CD4-positive, alpha-beta T cell treated with Interleukin-15 for 1 hour (primary cell): ENCODE results near the gene ZNF750.
"Not testable (repeated sequence)": the region's sequence is repeated elsewhere in the genome, so short reads cannot be mapped to it uniquely, and the experiment has no call there.

Experiments
- DNase-seq: peaks from one replicate; pipeline ENCODE4 v3.0.0-alpha.2; 2020

ZNF750 gene

DNA sequence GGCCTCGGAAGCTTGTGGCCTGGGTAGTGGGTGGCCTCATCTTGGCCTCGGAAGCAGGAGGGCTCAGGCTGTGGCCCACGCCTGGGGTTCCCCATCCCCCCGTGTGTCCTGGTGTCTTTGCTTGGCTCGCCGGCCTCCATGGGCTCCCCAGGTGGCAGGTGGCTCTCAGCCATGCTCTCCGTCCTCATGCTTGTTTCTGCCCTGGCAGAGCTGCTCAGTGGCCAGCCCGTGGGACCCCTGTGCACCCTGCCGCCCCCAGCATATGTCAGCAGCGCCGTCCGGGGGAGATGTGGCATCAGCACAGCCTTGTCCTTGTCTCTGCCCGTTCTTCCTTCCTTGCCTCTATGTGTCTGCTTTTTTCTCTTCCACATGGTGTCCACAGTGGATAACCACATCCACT is 49.4 kb downstream of the ZNF750 start:
- DNase-seq, result no peak

DNA sequence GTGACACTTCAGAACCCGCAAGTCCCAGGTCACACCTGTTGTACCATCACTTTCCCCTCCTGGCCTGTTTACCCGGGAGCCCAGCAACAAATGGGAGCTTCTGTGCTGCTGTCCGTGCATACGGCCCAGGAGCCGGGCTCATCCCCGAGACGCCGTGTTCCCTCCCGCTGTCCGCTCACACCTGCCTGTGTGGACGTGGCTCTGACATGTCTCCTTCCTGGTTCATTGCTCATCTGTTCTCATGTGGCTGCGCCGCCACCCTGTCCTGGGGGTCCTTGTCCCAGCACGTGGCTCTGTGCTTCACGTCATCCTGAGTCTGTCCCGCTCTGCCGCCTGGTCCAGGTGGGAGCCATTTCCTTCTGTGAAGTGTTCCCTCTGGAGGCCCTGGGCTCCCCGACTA is 50.0 kb downstream of the ZNF750 start:
- no peak for DNase-seq

DNA sequence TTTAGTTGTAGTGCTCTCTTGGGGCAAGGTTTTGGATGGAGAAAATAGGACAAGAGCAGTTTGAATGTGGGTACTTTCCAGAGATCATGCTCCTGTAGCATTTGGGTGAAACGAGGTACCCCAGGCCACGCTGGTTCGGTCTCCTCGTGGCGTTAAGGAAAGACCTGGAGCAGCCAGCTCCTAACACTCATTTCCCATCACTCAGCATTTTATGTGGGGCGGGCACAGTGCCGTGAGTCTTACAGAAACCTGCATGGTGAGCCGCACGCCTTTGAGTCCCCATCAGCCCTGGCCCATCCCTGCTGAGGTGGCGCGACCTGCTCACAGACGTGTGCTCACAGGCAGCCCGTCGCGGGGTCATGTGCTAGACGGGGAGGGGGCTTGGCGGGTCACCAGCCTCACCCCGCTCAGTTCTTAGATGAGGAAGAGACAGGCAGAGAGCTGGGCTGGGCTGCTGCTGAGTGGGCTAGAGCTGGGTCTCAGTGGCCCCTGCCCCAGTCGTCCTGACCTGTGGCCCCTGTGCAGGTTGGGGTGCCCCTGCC is 50.7 kb downstream of the ZNF750 start:
- no peak for DNase-seq

DNA sequence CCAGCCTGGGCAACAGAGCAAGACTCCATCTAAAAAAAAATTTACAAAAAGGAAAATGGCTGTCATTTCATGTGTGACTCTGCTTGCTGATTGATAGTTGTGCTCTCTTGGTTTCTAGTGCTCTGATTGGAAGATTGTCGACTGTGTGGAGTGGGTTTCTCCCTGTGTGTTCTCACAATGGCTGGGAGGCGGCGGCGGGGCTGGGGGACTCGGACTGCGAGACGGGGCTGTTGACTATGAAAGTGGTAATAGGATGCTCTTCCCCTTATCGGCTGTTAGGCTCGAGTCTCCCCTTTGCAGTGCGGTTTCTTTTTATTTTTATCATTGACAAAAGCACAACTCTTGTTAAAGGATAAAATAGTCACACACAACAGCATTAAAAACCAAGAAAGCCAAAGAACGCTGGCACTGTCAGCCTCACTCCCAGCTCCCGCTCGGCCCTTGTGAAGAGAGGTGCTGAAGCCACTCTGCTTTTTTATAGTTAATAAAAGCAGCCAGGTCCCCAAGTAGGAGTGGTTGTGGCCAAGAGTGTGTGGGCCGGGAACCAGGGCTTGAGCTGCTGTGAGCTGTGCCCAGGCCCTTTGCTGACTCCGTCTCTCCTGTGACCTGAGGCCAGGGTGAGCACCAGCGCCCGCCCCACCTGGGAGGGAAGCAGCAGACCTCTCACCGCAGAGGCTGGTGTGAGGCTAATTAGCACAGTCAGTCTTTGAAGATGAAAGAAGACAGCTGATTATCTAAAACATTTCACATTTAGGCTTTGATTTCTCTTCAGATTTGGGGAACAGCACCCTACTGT is 51.4 kb downstream of the ZNF750 start:
- no peak for DNase-seq

DNA sequence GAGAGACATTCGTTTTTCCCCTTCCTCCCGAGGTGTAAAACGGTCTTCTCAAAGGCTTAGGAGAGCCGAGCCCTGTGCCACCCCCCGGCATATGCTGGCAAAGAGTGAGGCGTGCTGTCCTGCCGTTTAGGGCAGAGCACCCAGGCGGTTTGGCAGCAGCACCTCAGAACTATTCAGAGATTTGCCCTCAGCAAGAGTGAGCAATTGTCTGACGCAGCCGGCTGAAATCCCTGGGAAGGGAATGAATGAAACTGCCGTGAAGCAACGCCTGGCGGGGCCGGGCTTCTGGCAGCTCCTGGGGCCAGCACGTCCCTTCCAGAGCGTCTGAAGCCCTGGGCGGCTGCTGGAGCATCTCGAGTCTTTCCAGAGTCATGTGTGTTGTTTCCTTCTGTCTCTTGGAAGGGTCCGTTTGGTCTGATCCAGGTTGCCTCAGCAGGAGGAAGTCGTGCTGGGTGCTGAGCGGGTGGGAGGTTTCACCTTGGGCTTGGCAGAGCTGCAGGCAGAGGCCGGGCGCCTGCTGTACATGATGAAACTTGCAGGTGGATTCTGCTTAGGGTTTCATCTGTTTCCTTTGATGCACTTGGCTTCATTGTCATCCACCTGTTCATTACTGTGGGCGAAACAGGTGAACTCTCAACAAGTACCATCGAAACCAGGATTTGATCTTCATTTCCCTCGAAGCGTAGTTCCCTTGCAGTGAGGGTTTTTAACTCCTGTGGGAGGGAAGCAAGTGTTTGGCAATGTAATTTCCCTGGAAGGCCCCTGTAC is 52.6 kb downstream of the ZNF750 start:
- no peak for DNase-seq

DNA sequence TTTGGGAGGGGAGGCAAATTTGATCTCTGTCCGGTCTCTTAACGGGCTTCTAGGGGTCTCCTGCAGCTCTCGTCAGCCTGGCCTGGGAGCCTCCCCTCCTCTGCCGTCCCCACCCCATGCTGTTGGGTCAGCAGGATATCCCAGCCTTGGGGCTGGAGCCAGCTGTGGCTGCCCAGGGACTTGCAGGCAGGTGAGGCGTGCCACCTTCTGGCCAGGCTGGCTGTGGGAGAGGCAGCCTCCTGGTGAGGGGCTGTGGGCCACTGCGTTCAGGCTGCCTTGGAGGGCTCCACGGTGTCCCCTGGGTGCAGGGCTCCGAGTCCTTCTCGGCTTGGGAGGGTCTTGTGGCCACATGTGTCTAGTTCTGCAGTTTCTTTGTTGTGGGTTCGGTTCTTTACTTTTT is 53.4 kb downstream of the ZNF750 start:
- DNase-seq, result no peak

DNA sequence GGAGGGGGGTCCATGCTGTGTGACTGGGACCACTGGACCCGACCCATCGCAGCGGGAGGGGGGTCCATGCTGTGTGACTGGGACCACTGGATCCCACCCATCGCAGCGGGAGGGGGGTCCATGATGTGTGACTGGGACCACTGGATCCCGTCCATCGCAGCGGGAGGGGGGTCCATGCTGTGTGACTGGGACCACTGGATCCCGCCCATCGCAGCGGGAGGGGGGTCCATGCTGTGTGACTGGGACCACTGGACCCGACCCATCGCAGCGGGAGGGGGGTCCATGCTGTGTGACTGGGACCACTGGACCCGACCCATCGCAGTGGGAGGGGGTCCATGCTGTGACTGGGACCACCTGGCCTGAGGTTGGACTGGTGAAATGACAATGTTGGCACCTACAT is 54.2 kb downstream of the ZNF750 start:
- not testable (repeated sequence) for DNase-seq

DNA sequence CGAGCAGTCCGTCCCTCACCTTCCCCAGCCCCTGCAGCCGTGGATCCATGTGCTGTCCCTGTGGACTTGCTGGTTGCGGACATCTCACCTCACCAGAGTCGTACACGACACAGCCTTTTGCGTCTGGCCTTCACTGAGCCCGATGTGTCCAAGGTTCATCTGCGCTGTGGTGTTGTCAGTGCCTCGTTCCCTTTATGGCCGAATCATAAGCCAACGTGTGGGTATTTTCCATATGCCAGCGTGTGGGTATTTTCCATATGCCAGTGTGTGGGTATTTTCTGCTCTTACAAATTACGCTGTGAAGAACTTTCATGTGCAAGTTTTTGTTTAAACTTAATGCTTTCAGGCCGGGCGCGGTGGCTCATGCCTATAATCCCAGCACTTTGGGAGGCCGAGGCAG is 56.3 kb downstream of the ZNF750 start:
- no peak for DNase-seq

DNA sequence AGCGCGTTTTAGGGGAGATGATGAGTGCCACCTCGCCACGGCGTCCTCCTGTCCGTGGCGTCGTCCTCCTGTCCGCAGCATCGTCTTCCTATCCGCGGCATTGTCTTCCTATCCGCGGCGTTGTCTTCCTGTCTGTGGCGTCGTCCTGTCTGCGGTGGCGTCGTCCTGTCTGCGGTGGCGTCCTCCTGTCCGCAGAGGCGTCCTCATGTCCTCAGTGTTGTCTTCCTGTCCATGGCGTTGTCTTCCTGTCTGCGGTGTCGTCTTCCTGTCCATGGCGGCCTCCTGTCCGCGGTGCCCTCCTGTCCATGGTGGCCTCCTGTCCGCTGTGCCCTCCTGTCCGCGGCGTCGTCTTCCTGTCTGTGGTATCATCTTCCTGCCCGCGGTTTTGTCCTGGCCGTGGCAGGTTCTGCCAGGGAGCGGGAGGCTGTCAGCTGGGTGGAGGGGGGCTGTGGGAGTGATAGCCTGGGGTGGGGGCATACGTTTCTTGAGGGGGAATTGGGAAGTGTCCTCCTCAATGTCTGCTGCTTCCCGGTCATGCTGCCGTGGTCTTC is 57.1 kb downstream of the ZNF750 start:
- peak; percentile 34 for DNase-seq

DNA sequence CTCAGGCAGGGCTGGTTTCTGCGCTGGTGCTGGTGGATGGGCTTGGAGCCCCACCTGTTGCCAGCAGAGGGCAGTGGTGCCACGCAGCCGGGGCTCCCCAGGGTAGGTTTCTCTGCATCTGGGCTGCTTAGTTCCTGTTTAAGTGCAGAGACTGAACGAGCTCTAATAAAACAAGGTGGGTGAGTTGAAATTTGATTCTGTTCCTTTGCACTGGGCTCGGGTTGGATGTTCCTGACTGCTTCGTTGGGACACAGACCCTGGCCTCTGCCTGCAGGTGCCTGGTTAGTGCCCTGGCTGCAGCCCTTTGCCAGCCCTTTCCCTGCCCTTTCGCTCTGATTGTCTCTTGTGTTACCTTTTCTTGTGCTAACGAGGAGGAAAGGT is 57.9 kb downstream of the ZNF750 start:
- peak; percentile 84 for DNase-seq

DNA sequence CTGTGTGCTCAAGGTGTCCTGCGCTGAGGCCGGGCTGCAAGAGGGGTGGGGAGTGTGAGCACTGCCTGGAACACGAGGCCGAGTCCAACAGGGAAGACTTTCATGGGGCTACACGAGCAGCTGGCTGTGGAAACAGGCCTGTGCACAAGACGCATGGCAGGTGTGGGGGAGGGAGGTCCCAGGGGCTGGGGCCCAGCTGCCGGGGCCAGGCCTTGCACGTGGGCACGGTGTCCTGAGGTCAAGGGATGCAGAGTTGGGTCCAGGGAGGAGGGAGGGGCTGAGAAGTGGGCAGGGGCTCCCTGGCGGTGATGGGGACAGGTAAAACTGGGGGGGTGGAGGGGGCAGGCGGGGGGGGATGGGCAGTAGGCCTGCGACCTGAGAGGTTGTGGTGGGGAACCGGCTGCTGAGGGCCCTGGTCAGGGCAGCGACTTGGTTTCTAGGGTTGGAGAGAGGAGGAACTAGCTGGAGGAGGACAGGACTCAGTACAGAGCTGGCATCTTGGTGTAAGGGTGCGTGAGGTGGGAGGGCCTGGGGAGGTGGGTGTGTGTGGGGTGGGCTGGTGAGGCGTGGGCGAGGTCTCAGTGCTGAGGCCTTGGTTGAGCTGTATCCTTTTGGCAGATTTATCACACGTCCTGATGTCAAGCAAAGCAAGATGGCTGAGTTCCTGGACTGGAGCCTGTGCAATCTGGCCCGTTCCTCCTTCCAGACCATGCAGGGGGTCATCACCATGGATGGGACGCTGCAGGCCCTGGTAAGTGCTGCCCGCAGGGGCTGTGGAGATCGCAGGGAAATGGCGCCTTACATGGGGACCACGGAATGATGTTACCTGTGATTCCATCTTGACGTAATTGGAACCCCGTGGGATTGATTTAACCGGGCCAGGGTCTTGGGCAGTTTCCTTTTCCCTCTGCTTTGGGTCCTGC is 58.6 kb downstream of the ZNF750 start:
- DNase-seq, result no peak

DNA sequence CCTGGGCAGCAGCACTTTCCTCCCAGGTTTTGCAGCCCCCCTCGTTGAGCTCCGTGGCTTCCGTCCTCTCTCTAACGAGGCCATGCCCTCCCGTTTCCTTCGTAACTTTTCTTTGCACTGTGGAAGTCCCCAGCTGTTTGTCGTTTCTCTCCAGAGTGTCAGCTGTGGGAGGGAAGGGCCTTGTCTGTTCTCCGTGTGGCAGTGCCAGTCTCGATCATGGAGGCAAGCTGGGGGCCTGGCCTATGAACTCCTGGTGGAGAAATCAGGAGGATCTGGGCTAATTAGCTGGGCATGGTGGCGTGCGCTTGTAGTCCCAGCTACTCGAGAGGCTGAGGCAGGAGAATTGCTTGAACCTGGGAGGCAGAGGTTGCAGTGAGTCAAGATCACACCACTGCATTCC is 59.6 kb downstream of the ZNF750 start:
- DNase-seq, result no peak

DNA sequence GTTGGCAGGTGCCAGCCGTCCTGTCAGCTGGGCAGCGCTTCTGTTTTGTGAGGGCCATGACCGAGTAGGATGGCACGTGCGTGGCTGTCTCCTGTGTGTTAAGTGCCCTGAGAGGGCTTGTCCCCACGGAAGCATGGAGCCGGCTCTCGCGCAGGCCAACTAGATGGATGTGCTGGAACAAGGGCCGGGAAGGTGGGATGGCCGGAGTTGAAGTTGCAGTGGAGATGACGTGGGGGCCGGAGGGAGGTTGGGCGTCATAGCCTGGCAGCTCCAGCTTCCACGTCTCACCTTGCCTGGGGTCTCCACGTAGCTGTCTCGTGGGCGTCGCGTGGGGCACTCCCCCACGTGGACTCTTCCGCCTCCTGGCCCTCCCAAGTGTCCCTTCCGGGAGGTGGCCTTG is 60.3 kb downstream of the ZNF750 start:
- no peak for DNase-seq
